Measurements from ENCODE around the gene ACSL6.

ACSL6 gene

DNA sequence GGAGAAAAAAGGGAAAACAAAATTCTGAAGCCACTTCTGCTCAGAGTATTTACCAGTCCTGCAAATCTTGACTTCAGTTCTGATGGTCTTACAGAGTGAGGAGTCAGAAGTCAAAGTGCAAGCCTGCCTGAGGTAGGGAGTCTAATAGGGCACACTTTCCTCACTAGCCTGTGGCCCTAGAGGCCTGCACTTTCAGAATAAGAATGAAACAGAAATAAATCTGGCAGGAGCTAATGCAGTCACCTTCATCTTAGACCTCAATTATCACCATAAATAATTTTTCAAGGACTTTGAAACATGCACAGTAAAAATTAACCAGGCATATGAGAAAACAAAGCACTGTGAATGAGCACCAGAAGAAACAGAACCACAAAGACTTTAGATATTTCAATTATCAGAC, 20.7 kb upstream of the ACSL6 start:
- H3K36me3 ChIP-seq (ENCODE audit: control insufficient read depth in 2 of 2, insufficient read depth in 1 of 2, low read length in 2 of 2) = no peaks in the 10 kb centered on the region
- H3K27ac ChIP-seq (ENCODE audit: extremely low read depth, low read depth, low read length) = no peak overlapping the region
- ChIA-PET CTCF (no interaction called here), POLR2A (no interaction called here)
- H3K4me1 ChIP-seq (ENCODE audit: control insufficient read depth, insufficient read depth, low read length) = no peaks in the 10 kb centered on the region
- no peak for TF ChIP-seq ZNF48 (tag by site-specific recombination; IDR thresholded peaks at IDR 0.05)
- no peak for TF ChIP-seq ZNF473 (tag by site-specific recombination; IDR thresholded peaks at IDR 0.05)
- TF ChIP-seq, protein P1, sequence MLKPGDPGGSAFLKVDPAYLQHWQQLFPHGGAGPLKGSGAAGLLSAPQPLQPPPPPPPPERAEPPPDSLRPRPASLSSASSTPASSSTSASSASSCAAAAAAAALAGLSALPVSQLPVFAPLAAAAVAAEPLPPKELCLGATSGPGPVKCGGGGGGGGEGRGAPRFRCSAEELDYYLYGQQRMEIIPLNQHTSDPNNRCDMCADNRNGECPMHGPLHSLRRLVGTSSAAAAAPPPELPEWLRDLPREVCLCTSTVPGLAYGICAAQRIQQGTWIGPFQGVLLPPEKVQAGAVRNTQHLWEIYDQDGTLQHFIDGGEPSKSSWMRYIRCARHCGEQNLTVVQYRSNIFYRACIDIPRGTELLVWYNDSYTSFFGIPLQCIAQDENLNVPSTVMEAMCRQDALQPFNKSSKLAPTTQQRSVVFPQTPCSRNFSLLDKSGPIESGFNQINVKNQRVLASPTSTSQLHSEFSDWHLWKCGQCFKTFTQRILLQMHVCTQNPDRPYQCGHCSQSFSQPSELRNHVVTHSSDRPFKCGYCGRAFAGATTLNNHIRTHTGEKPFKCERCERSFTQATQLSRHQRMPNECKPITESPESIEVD (tag by site-specific recombination; IDR thresholded peaks at IDR 0.05) = no peak
- no peak for TF ChIP-seq ZNF426 (tag by site-specific recombination; IDR thresholded peaks at IDR 0.05)
- TF ChIP-seq PRDM1 (tag by site-specific recombination; IDR thresholded peaks at IDR 0.05) = no peak
- TF ChIP-seq, protein P2, sequence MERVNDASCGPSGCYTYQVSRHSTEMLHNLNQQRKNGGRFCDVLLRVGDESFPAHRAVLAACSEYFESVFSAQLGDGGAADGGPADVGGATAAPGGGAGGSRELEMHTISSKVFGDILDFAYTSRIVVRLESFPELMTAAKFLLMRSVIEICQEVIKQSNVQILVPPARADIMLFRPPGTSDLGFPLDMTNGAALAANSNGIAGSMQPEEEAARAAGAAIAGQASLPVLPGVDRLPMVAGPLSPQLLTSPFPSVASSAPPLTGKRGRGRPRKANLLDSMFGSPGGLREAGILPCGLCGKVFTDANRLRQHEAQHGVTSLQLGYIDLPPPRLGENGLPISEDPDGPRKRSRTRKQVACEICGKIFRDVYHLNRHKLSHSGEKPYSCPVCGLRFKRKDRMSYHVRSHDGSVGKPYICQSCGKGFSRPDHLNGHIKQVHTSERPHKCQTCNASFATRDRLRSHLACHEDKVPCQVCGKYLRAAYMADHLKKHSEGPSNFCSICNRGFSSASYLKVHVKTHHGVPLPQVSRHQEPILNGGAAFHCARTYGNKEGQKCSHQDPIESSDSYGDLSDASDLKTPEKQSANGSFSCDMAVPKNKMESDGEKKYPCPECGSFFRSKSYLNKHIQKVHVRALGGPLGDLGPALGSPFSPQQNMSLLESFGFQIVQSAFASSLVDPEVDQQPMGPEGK (tag by site-specific recombination; IDR thresholded peaks at IDR 0.05) = no peak
- no peak for TF ChIP-seq HOXC10 (CRISPR knock-in tag; IDR thresholded peaks at IDR 0.05)
- no peak for TF ChIP-seq ZNF416 (tag by site-specific recombination; IDR thresholded peaks at IDR 0.05)
- TF ChIP-seq ZNF112 (tag by site-specific recombination; IDR thresholded peaks at IDR 0.05) = no peak
- TF ChIP-seq, protein P3, sequence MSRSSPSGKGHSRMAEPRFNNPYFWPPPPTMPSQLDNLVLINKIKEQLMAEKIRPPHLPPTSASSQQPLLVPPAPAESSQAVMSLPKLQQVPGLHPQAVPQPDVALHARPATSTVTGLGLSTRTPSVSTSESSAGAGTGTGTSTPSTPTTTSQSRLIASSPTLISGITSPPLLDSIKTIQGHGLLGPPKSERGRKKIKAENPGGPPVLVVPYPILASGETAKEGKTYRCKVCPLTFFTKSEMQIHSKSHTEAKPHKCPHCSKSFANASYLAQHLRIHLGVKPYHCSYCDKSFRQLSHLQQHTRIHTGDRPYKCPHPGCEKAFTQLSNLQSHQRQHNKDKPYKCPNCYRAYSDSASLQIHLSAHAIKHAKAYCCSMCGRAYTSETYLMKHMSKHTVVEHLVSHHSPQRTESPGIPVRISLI (tag by site-specific recombination; IDR thresholded peaks at IDR 0.05) = no peak
- TF ChIP-seq ZNF664 (tag by site-specific recombination; IDR thresholded peaks at IDR 0.05) = no peak
- no peak for TF ChIP-seq ZNF658 (tag by site-specific recombination; IDR thresholded peaks at IDR 0.05)
- TF ChIP-seq ZNF670 (tag by site-specific recombination; IDR thresholded peaks at IDR 0.05; ENCODE audit: low read depth) = no peak
- TF ChIP-seq ZNF660 (tag by site-specific recombination; IDR thresholded peaks at IDR 0.05) = no peak
- TF ChIP-seq ZNF184 (tag by site-specific recombination; IDR thresholded peaks at IDR 0.05) = no peak
- TF ChIP-seq ZNF404 (tag by site-specific recombination; IDR thresholded peaks at IDR 0.05) = no peak
- TF ChIP-seq ZNF544 (tag by site-specific recombination; IDR thresholded peaks at IDR 0.05) = no peak
- no peak for TF ChIP-seq ZNF837 (tag by site-specific recombination; IDR thresholded peaks at IDR 0.05)
- H3K4me3 ChIP-seq (ENCODE audit: low read depth, low read length) = no peak overlapping the region
- H3K9me3 ChIP-seq (ENCODE audit: control insufficient read depth, insufficient read depth, low read depth, low read length) = no peaks in the 10 kb centered on the region

DNA sequence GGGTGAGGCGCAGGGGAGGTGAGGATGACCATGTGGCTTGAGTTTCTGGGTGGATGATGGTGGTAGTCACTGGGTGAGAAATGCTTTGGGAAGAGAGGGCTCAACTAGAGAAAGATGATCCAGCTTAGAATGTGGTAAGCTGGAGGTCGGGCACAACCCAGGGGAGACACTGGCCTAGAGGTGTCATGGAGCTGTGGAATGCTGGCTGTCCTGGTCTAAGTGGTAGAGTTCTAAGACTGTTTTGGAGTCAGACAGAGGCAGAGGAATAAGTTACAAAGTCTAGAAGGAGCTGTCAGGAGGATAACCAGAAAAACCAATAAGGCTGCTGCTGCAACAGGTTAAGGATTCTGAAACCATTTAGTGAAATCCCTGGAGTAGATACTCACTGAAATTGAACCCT, 19.2 kb upstream of the ACSL6 start:
- Histone ChIP-seq H3K36me3 (ENCODE audit: control insufficient read depth in 2 of 2, insufficient read depth in 1 of 2, low read length in 2 of 2) (no peaks in the 10 kb centered on the region), H3K27ac (ENCODE audit: extremely low read depth, low read depth, low read length) (no peak overlapping the region), H3K4me1 (ENCODE audit: control insufficient read depth, insufficient read depth, low read length) (no peaks in the 10 kb centered on the region), H3K9me3 (ENCODE audit: control insufficient read depth, insufficient read depth, low read depth, low read length) (no peaks in the 10 kb centered on the region), H3K4me3 (ENCODE audit: low read depth, low read length) (no peak overlapping the region)
- POLR2A ChIA-PET = no interaction called here
- TF ChIP-seq GLIS1 (tag by site-specific recombination; IDR thresholded peaks at IDR 0.05) (no peak), ZNF140 (tag by site-specific recombination; IDR thresholded peaks at IDR 0.05) (no peak), ZNF341 (tag by site-specific recombination; IDR thresholded peaks at IDR 0.05; ENCODE audit: low read depth) (no peak), ZNF473 (tag by site-specific recombination; IDR thresholded peaks at IDR 0.05) (no peak)
- TF ChIP-seq, protein P4, sequence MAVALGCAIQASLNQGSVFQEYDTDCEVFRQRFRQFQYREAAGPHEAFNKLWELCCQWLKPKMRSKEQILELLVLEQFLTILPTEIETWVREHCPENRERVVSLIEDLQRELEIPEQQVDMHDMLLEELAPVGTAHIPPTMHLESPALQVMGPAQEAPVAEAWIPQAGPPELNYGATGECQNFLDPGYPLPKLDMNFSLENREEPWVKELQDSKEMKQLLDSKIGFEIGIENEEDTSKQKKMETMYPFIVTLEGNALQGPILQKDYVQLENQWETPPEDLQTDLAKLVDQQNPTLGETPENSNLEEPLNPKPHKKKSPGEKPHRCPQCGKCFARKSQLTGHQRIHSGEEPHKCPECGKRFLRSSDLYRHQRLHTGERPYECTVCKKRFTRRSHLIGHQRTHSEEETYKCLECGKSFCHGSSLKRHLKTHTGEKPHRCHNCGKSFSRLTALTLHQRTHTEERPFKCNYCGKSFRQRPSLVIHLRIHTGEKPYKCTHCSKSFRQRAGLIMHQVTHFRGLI (tag by site-specific recombination; IDR thresholded peaks at IDR 0.05) = no peak
- TF ChIP-seq, protein P5, sequence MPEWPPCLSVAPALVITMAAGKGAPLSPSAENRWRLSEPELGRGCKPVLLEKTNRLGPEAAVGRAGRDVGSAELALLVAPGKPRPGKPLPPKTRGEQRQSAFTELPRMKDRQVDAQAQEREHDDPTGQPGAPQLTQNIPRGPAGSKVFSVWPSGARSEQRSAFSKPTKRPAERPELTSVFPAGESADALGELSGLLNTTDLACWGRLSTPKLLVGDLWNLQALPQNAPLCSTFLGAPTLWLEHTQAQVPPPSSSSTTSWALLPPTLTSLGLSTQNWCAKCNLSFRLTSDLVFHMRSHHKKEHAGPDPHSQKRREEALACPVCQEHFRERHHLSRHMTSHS (tag by site-specific recombination; IDR thresholded peaks at IDR 0.05) = no peak
- CTCF ChIA-PET = no interaction called here

Data from HEK293 (cell line).